Thyroid gland (tissue), 4 donors: ENCODE measurements around the gene RALGPS2.

Experiments
- CTCF ChIP-seq, 6 experiments: fragments of 200-600 bp in 3 of 6; fragments of 450-650 bp in 3 of 6; sonication (generic) in 3 of 6; IDR thresholded peaks; one replicate each; pipeline ENCODE4 v1.5.1; 2016 to 2019; ENCODE audit warnings: antibody characterized with exemption in 6 of 6, mild to moderate bottlenecking in 2 of 6, inconsistent platforms in 1 of 6, moderate library complexity in 1 of 6
- POLR2A ChIP-seq, 2 donors: fragments of 450-650 bp; IDR thresholded peaks; one replicate each; pipeline ENCODE4 v1.6.1; 2017; ENCODE audit warnings: antibody characterized with exemption in 2 of 2, mild to moderate bottlenecking in 2 of 2, moderate library complexity in 1 of 2

GRCh38 chr1:178918955-178919354 lies 193.9 kb downstream of the RALGPS2 start:
- TF ChIP-seq POLR2A (IDR thresholded peaks at IDR 0.05), result no peak
- TF ChIP-seq CTCF (IDR thresholded peaks at IDR 0.05), result no peak
